ENCODE measurements around the gene BSG.

The BSG gene

GRCh38 chr19:540867-541637 lies 31.3 kb upstream of the BSG start:
- no peak for DNase-seq (ENCODE audit: low spot score)

- DNase-seq (ENCODE audit: low spot score) = no peak
Measured at GRCh38 chr19:541699-542098, 30.7 kb upstream of the BSG start.

- DNase-seq (ENCODE audit: low spot score) = no peak
Measured at GRCh38 chr19:542173-542866, 30.1 kb upstream of the BSG start.

- no peak for DNase-seq (ENCODE audit: low spot score)
Measured at GRCh38 chr19:543910-544608, 28.3 kb upstream of the BSG start, which contains the start of gene GZMM. GZMM (plus strand) TSS chr19:544053; CDS start chr19:544072, 19 bp downstream.

- DNase-seq (ENCODE audit: low spot score) = no peak
Measured at GRCh38 chr19:547117-547516, 25.3 kb upstream of the BSG start.

GRCh38 chr19:547836-548720 lies 24.3 kb upstream of the BSG start:
- DNase-seq (ENCODE audit: low spot score) = no peak

- DNase-seq (ENCODE audit: low spot score) = no peak
Measured at GRCh38 chr19:548886-549830, 23.2 kb upstream of the BSG start.

- DNase-seq (ENCODE audit: low spot score) = no peak
Measured at GRCh38 chr19:554817-555216, 17.6 kb upstream of the BSG start.

GRCh38 chr19:555474-555808 lies 17.0 kb upstream of the BSG start:
- no peak for DNase-seq (ENCODE audit: low spot score)

GRCh38 chr19:556611-557382 lies 15.6 kb upstream of the BSG start:
- no peak for DNase-seq (ENCODE audit: low spot score)

- DNase-seq (ENCODE audit: low spot score) = no peak
Measured at GRCh38 chr19:558770-559439, 13.5 kb upstream of the BSG start.

- no peak for DNase-seq (ENCODE audit: low spot score)
Measured at GRCh38 chr19:560121-560520, 12.3 kb upstream of the BSG start.

GRCh38 chr19:566403-566802 lies 6.0 kb upstream of the BSG start:
- DNase-seq (ENCODE audit: low spot score) = peak; percentile 68

GRCh38 chr19:566844-567243 lies 5.6 kb upstream of the BSG start:
- DNase-seq (ENCODE audit: low spot score) = no peak

- DNase-seq (ENCODE audit: low spot score) = no peak
Measured at GRCh38 chr19:567296-567900, 5.0 kb upstream of the BSG start.

- DNase-seq (ENCODE audit: low spot score) = no peak
Measured at GRCh38 chr19:570251-570686, 2.1 kb upstream of the BSG start.

GRCh38 chr19:570937-571565 lies 1.3 kb upstream of the BSG start:
- DNase-seq (ENCODE audit: low spot score) = peak; percentile 63

GRCh38 chr19:571566-571974 lies 826 bp upstream of the BSG start:
- DNase-seq (ENCODE audit: low spot score) = no peak

Data from HuH-7 (cell line).